HepG2 (cell line): ENCODE data around the gene GPN2. TPM values are rescaled to one million over a fixed set of nuclear protein-coding genes. Genes with fewer than 3 reads are reported as not detected.

Source experiments
- GABPB1 ChIP-seq: IDR thresholded peaks from 2 replicates; pipeline ENCODE4 v1.6.1; 2016; ENCODE audit warnings: mild to moderate bottlenecking, missing genetic modification reagents, moderate library complexity, missing compliant biosample characterization
- HOXA5 ChIP-seq: sonication (generic); formaldehyde crosslinking; IDR thresholded peaks from 2 replicates; pipeline ENCODE4 v1.4.0; 2020; ENCODE audit warnings: missing genetic modification reagents
- POLR2AphosphoS5 ChIP-seq: IDR thresholded peaks from 2 replicates; pipeline ENCODE4 v1.6.1; 2012; ENCODE audit warnings: low read depth, low read length
- SIN3B ChIP-seq: fragments of 150-350 bp; IDR thresholded peaks from 2 replicates; pipeline ENCODE4 v1.6.1; 2014; ENCODE audit warnings: low read length
- ZNF441 ChIP-seq: sonication (generic); formaldehyde crosslinking; IDR thresholded peaks from 2 replicates; pipeline ENCODE4 v1.7.0; 2021; ENCODE audit warnings: missing genetic modification reagents, borderline replicate concordance
- ZNF616 ChIP-seq: sonication (generic); formaldehyde crosslinking; IDR thresholded peaks from 2 replicates; pipeline ENCODE4 v1.5.0; 2020; ENCODE audit warnings: low read depth, mild to moderate bottlenecking, missing genetic modification reagents
- polyA plus RNA-seq, 8 experiments: library from polyadenylated mRNA; depleted of rRNA in 3 of 8; stranded (reverse) in 7 of 8; unstranded in 1 of 8; fragments of >200 nt; fragmentation: Illumina TruSeq in 4 of 8; extraction: Trizol in 4 of 8; gene quantifications; 2 replicates each; pipeline versions ENCODE4 v1.2.1 to v1.2.3, GENCODE V29; 2011 to 2016; ENCODE audit warnings: low read depth in 4 of 8, missing spikeins in 1 of 8, mixed read lengths in 1 of 8; ENCODE audit not compliant: insufficient read depth in 1 of 8
- total RNA-seq, 5 experiments: library from RNA; depleted of rRNA; stranded (reverse); fragments of >200 nt; fragmentation: Illumina TruSeq; extraction: Trizol; gene quantifications; 2 replicates each; pipeline ENCODE4 v1.2.3, GENCODE V29; 2016; ENCODE audit warnings: low read depth in 1 of 5
- TF ChIP-seq, protein P1 (sequence below): sonication (generic); formaldehyde crosslinking; IDR thresholded peaks from 2 replicates; pipeline ENCODE4 v1.4.0; 2020; ENCODE audit warnings: missing genetic modification reagents
- TF ChIP-seq, protein P2 (sequence below), 2 experiments: fragments of 450-650 bp in 1 of 2; sonication (generic) in 1 of 2; formaldehyde crosslinking; IDR thresholded peaks; 2 replicates each; pipeline versions ENCODE4 v1.5.0 to v1.8.0; 2020 to 2022; ENCODE audit warnings: mild to moderate bottlenecking in 1 of 2, missing genetic modification reagents in 1 of 2
- TF ChIP-seq, protein P3 (sequence below): sonication (generic); formaldehyde crosslinking; IDR thresholded peaks from 2 replicates; pipeline ENCODE4 v1.4.0; 2020; ENCODE audit warnings: missing genetic modification reagents
- TF ChIP-seq, protein P4 (sequence below): sonication (generic); formaldehyde crosslinking; IDR thresholded peaks from 2 replicates; pipeline ENCODE4 v1.8.1; 2023; ENCODE audit warnings: mild to moderate bottlenecking, moderate library complexity, missing genetic modification reagents
- TF ChIP-seq, protein P5 (sequence below): IDR thresholded peaks from 2 replicates; pipeline ENCODE4 v1.4.0; 2020; ENCODE audit warnings: mild to moderate bottlenecking, missing genetic modification reagents

The GPN2 gene
- total and polyA plus RNA-seq, 2 of the 13 experiments (the other 11 are each of a cell fraction or from before 2014, with no cell fraction given) = 19.3 to 38.9 TPM

DNA sequence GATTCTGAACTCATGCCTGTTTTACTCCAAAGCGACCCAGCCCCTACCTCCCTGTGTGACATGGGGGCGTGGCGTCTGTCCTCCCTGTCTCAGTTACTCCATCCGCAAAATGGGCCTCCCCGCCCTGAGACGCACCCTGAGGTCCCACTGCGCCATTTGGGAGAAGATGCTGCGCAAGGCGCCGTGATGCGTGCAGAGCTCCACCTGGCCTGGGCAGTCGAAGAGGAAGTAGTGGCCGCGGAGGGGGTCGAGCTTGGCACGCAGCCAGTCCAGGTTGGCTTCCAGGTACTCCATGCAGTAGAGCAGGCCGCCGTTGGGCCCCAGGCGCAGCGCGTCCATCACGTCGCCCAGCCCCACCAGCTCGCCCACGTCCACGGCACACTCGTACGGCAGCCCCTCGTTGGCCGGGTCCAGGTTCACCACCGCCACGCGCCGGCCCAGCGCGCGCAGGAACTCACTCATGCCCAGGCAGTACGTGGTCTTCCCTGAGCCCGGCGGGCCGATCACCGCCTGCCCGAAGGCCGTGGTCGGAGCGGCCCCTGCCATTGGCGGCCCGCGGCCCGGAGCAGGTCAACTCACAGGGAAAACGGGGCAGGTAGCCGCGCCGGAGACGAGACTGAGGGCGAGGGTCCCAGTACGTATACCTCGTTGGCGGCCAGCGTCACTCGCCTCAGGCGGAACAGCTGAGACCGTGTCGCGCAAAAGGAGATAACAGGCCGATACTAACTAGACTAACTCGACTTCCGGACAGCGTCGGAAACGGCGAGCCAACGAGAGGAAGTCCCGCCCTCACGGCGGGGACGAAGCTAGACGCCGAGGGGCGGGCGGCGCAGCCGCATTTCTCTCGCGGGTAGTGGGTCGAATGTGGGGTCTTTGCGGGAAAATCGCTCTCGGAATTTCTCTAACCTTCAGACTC lies at the start of gene GPN2 (continued):
- TF ChIP-seq, protein P1, sequence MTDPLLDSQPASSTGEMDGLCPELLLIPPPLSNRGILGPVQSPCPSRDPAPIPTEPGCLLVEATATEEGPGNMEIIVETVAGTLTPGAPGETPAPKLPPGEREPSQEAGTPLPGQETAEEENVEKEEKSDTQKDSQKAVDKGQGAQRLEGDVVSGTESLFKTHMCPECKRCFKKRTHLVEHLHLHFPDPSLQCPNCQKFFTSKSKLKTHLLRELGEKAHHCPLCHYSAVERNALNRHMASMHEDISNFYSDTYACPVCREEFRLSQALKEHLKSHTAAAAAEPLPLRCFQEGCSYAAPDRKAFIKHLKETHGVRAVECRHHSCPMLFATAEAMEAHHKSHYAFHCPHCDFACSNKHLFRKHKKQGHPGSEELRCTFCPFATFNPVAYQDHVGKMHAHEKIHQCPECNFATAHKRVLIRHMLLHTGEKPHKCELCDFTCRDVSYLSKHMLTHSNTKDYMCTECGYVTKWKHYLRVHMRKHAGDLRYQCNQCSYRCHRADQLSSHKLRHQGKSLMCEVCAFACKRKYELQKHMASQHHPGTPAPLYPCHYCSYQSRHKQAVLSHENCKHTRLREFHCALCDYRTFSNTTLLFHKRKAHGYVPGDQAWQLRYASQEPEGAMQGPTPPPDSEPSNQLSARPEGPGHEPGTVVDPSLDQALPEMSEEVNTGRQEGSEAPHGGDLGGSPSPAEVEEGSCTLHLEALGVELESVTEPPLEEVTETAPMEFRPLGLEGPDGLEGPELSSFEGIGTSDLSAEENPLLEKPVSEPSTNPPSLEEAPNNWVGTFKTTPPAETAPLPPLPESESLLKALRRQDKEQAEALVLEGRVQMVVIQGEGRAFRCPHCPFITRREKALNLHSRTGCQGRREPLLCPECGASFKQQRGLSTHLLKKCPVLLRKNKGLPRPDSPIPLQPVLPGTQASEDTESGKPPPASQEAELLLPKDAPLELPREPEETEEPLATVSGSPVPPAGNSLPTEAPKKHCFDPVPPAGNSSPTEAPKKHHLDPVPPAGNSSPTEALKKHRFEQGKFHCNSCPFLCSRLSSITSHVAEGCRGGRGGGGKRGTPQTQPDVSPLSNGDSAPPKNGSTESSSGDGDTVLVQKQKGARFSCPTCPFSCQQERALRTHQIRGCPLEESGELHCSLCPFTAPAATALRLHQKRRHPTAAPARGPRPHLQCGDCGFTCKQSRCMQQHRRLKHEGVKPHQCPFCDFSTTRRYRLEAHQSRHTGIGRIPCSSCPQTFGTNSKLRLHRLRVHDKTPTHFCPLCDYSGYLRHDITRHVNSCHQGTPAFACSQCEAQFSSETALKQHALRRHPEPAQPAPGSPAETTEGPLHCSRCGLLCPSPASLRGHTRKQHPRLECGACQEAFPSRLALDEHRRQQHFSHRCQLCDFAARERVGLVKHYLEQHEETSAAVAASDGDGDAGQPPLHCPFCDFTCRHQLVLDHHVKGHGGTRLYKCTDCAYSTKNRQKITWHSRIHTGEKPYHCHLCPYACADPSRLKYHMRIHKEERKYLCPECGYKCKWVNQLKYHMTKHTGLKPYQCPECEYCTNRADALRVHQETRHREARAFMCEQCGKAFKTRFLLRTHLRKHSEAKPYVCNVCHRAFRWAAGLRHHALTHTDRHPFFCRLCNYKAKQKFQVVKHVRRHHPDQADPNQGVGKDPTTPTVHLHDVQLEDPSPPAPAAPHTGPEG (CRISPR knock-in tag) = peak; percentile 68; the same call in 1 of the 2 replicates
- TF ChIP-seq, protein P2, sequence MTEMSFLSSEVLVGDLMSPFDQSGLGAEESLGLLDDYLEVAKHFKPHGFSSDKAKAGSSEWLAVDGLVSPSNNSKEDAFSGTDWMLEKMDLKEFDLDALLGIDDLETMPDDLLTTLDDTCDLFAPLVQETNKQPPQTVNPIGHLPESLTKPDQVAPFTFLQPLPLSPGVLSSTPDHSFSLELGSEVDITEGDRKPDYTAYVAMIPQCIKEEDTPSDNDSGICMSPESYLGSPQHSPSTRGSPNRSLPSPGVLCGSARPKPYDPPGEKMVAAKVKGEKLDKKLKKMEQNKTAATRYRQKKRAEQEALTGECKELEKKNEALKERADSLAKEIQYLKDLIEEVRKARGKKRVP (CRISPR knock-in tag; IDR thresholded peaks at IDR 0.05) = peak in 1 of 2 experiments; percentile 76; a peak in 2 of 4 replicates
- TF ChIP-seq ZNF616 = peak; percentile 83
- peak; percentile 78; the same call in 1 of the 2 replicates for TF ChIP-seq ZNF441 (CRISPR knock-in tag)
- TF ChIP-seq POLR2AphosphoS5 = peak; percentile 97
- TF ChIP-seq HOXA5 (CRISPR knock-in tag) = peak; percentile 85
- peak; percentile 96 for TF ChIP-seq GABPB1 (CRISPR knock-in tag)
- TF ChIP-seq, protein P3, sequence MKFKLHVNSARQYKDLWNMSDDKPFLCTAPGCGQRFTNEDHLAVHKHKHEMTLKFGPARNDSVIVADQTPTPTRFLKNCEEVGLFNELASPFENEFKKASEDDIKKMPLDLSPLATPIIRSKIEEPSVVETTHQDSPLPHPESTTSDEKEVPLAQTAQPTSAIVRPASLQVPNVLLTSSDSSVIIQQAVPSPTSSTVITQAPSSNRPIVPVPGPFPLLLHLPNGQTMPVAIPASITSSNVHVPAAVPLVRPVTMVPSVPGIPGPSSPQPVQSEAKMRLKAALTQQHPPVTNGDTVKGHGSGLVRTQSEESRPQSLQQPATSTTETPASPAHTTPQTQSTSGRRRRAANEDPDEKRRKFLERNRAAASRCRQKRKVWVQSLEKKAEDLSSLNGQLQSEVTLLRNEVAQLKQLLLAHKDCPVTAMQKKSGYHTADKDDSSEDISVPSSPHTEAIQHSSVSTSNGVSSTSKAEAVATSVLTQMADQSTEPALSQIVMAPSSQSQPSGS (CRISPR knock-in tag) = peak; percentile 46; the same call in 1 of the 2 replicates
- TF ChIP-seq, protein P4, sequence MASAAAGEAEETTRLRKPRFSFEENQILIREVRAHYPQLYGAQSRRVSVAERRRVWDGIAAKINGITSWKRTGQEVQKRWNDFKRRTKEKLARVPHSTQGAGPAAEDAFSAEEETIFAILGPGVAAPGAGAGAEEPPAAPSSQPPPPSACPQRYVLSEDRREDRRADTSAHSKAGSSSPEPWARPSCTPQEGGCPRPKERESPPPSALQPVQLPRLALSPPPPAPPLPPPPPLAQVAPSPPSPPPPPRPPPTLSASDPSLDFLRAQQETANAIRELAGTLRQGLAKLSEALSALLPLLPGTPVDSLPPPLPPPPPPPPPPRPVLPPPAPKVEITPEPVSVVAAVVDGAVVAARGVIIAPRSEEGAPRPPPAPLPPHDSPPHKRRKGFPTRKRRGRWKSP = peak; percentile 60; the same call in 1 of the 2 replicates
- TF ChIP-seq SIN3B = no peak
- TF ChIP-seq, protein P5, sequence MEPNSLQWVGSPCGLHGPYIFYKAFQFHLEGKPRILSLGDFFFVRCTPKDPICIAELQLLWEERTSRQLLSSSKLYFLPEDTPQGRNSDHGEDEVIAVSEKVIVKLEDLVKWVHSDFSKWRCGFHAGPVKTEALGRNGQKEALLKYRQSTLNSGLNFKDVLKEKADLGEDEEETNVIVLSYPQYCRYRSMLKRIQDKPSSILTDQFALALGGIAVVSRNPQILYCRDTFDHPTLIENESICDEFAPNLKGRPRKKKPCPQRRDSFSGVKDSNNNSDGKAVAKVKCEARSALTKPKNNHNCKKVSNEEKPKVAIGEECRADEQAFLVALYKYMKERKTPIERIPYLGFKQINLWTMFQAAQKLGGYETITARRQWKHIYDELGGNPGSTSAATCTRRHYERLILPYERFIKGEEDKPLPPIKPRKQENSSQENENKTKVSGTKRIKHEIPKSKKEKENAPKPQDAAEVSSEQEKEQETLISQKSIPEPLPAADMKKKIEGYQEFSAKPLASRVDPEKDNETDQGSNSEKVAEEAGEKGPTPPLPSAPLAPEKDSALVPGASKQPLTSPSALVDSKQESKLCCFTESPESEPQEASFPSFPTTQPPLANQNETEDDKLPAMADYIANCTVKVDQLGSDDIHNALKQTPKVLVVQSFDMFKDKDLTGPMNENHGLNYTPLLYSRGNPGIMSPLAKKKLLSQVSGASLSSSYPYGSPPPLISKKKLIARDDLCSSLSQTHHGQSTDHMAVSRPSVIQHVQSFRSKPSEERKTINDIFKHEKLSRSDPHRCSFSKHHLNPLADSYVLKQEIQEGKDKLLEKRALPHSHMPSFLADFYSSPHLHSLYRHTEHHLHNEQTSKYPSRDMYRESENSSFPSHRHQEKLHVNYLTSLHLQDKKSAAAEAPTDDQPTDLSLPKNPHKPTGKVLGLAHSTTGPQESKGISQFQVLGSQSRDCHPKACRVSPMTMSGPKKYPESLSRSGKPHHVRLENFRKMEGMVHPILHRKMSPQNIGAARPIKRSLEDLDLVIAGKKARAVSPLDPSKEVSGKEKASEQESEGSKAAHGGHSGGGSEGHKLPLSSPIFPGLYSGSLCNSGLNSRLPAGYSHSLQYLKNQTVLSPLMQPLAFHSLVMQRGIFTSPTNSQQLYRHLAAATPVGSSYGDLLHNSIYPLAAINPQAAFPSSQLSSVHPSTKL (CRISPR knock-in tag) = peak; percentile 28; the same call in 1 of the 2 replicates
